GM12873 (cell line): ENCODE data around the gene LRP2.

ENCODE experiments used
- TF ChIP-seq, protein P1 (sequence below): IDR thresholded peaks from 2 replicates; pipeline ENCODE4 v1.5.1; 2012; ENCODE audit warnings: low read depth, mild to moderate bottlenecking, moderate library complexity, low read length, control low read depth; ENCODE audit not compliant: insufficient read depth; ENCODE audit errors: missing control alignments

The LRP2 gene

GRCh38 chr2:169089182-169089581 is 273.2 kb downstream of the LRP2 start:
- TF ChIP-seq, protein P1, sequence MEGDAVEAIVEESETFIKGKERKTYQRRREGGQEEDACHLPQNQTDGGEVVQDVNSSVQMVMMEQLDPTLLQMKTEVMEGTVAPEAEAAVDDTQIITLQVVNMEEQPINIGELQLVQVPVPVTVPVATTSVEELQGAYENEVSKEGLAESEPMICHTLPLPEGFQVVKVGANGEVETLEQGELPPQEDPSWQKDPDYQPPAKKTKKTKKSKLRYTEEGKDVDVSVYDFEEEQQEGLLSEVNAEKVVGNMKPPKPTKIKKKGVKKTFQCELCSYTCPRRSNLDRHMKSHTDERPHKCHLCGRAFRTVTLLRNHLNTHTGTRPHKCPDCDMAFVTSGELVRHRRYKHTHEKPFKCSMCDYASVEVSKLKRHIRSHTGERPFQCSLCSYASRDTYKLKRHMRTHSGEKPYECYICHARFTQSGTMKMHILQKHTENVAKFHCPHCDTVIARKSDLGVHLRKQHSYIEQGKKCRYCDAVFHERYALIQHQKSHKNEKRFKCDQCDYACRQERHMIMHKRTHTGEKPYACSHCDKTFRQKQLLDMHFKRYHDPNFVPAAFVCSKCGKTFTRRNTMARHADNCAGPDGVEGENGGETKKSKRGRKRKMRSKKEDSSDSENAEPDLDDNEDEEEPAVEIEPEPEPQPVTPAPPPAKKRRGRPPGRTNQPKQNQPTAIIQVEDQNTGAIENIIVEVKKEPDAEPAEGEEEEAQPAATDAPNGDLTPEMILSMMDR: no peak

- TF ChIP-seq, protein P1: no peak
Observed at GRCh38 chr2:169087757-169088379, 274.5 kb downstream of the LRP2 start.

DNA sequence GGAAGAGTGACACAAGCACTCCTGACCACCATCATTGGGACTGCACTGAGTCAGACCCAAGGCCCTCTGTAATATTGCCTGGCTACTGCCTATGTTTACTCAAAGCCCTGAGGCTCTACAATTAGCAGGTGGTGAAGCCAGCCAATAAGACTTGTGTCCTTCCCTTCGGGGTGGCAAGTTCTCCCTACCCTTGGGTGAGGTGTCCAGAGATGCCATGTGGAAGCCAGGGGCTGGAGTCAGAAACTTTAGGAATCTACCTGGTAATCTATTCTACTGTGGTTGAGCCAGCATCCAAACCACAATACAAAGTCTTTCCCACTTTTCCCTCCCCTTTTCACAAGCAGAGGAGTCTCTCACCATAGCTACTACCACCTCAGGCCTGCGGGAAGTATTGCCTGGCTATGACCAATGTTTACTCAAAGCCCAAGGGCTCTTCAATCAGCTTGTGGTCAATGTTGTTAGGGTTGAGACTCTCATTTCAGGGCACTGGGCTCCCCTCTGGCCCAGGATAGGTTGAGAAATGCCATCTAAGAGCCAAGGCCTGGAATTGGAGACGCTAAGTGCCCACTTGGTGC is 275.4 kb downstream of the LRP2 start:
- TF ChIP-seq, protein P1: no peak

GRCh38 chr2:169082995-169083394 is 279.3 kb downstream of the LRP2 start:
- TF ChIP-seq, protein P1: no peak

DNA sequence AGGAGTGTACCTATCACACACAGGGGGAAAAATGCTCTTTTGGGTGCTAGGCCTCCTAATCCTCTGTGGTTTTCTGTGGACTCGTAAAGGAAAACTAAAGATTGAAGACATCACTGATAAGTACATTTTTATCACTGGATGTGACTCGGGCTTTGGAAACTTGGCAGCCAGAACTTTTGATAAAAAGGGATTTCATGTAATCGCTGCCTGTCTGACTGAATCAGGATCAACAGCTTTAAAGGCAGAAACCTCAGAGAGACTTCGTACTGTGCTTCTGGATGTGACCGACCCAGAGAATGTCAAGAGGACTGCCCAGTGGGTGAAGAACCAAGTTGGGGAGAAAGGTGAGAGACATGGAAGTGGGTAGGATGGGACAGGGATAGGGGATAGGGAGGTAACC is 280.8 kb downstream of the LRP2 start:
- TF ChIP-seq, protein P1: no peak

- TF ChIP-seq, protein P1: no peak
Observed at GRCh38 chr2:169080250-169081069, 281.9 kb downstream of the LRP2 start.

DNA sequence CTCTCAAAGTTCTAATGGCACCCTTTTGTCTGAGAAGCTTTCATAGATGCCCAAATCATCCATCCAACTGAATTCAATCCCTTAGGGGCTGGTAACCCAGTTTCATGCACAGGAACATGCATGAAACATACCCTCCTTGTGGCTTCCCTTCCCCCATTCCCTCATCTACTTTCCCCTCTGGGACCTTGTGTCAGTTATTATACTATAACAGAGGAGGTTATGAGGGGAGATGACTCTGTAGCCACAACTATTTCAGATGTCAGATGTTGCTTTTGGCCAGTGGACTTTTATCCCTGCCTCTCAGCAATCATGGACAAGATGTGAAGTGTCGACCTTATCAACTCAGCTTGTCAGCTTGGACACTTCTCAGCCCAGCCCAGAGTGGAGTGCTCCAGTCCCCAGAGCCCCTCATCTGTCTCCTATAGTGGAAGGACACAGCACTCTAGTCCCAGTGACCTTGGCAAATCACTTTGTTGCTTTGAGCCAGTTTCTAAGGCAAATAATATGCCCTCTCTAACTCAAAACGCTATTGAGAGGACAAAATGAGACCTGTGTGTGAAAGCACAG is 284.6 kb downstream of the LRP2 start:
- TF ChIP-seq, protein P1: no peak
